GM12872 (cell line): ENCODE measurements around the gene POLH.
A peak's percentile ranks its signal among the peaks of the same experiment; 100 is the strongest.

Source experiments
- CTCF ChIP-seq: IDR thresholded peaks from 3 replicates; pipeline ENCODE4 v1.5.1; 2011; ENCODE audit warnings: low read depth, mild to moderate bottlenecking, low read length, moderate library complexity; ENCODE audit not compliant: insufficient read depth

POLH gene

GRCh38 chr6:43588194-43588593 is 12.2 kb downstream of the POLH start:
- TF ChIP-seq CTCF: no peak

- no peak for TF ChIP-seq CTCF
These were observed 18.0 kb downstream of the POLH start for GRCh38 chr6:43593938-43594337.

- TF ChIP-seq CTCF: no peak
These were observed 24.6 kb downstream of the POLH start for GRCh38 chr6:43600595-43600994.

GRCh38 chr6:43604174-43604573 is 28.2 kb downstream of the POLH start:
- no peak for TF ChIP-seq CTCF

GRCh38 chr6:43606019-43606418 is 30.0 kb downstream of the POLH start:
- no peak for TF ChIP-seq CTCF

GRCh38 chr6:43608310-43608763 is 32.4 kb downstream of the POLH start:
- peak; percentile 88 for TF ChIP-seq CTCF

- no peak for TF ChIP-seq CTCF
These were observed 32.8 kb downstream of the POLH start for GRCh38 chr6:43608807-43609206.

GRCh38 chr6:43609402-43609801 is 33.4 kb downstream of the POLH start:
- no peak for TF ChIP-seq CTCF
